ENCODE data around the gene FOXA2. TPM values are rescaled to one million over a fixed set of nuclear protein-coding genes. Genes with fewer than 3 reads are reported as not detected.
"Not testable (repeated sequence)": the region's sequence is repeated elsewhere in the genome, so short reads cannot be mapped to it uniquely, and the experiment has no call there.

FOXA2 gene
- total RNA-seq, 1 donor from 2014 or later, result 1.1 TPM

GRCh38 chr20:22567944-22568871, 16.2 kb downstream of the FOXA2 start:
- no peak for DNase-seq

GRCh38 chr20:22566876-22567658, 17.3 kb downstream of the FOXA2 start:
- no peak for DNase-seq

- DNase-seq, result no peak
Measured at GRCh38 chr20:22563062-22563965, 21.1 kb downstream of the FOXA2 start.

DNA sequence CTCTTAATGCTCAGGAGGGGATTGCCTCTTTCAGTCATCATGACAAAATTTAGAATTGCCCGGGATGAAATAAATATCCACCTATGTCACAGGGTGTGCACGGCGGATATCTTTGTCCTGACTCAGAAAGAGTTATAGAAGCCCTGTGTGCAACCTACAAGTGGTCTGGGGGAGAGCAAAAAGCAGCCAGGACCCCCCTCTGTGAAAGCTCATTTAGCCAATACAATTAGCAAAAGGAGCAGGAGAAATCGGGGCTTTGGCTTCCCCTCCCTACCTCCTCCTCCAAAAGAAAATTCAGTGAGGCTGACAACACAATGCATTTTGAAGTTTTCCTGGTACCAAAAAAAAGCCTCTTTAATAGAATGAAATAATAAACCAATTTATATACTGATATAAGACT, 21.8 kb downstream of the FOXA2 start:
- no peak for DNase-seq

- no peak for DNase-seq
Measured at GRCh38 chr20:22561965-22562577, 22.3 kb downstream of the FOXA2 start.

GRCh38 chr20:22560817-22561216, 23.6 kb downstream of the FOXA2 start:
- DNase-seq, result no peak

- no peak for DNase-seq
Measured at GRCh38 chr20:22559711-22560318, 24.6 kb downstream of the FOXA2 start.

DNA sequence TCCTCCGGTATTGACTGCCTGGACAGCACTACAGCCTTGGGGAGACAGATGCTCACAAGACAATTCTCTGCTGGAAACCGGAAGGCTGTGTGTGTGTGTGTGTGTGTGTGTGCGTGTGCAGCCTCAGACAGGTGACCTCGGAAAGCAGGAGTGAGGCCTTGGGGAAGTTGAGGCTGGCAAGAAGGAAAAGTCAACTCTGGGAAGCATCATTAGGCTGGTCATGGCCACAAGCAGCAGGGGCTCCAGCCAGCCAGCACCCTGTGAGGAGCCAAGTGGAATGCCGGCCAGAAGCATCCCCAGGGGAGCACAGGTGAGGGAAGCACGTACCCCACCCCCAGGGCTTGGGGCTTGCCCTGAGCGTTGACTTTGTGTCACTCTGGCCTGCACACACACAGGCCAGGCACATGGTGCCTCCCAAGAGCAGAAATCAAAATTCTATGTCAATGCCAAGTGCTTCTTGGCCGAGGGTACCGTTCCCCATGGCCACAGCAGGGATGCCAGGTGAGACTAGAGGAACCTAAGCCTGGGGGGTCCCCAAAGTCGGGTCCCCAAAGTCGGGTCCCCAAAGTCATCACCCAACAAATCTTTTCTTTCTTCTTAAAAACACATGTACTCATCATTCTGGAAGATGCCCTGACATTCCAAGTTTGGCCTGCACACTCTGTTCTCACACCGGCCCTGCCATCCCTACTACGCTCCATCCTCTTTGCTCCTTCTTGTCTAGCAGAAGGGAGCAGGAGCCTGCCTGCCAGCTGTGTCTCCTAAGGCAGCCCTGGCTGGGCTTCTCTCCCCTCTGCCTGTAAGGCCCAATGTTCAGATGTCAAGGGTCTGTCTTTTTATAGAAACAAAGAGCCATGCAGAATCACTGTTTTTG, 26.7 kb downstream of the FOXA2 start:
- DNase-seq, result no peak

DNA sequence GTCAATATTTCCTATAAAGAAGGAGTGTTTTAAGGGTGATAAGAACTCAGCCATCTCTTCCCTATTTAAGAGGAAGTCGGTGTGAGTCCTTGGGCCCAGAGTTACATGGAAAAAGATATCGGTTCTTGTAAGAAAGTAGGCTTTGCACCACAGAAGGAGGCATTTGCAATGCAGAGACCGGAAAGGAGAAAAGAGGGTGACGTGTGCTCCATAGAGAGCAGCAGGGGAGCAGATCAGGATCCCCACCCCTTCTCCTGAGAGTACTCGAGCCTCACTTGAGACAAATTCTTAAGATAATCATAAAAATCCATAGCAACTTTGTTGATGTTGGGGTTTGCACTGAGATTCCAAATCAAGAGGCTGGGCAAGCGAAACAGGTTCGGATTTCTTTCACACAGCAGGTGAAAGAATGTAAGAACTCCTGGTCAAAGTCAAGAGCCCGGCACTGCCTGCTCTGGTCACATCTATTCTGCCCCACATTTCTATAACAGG, 27.8 kb downstream of the FOXA2 start:
- DNase-seq, result no peak

DNA sequence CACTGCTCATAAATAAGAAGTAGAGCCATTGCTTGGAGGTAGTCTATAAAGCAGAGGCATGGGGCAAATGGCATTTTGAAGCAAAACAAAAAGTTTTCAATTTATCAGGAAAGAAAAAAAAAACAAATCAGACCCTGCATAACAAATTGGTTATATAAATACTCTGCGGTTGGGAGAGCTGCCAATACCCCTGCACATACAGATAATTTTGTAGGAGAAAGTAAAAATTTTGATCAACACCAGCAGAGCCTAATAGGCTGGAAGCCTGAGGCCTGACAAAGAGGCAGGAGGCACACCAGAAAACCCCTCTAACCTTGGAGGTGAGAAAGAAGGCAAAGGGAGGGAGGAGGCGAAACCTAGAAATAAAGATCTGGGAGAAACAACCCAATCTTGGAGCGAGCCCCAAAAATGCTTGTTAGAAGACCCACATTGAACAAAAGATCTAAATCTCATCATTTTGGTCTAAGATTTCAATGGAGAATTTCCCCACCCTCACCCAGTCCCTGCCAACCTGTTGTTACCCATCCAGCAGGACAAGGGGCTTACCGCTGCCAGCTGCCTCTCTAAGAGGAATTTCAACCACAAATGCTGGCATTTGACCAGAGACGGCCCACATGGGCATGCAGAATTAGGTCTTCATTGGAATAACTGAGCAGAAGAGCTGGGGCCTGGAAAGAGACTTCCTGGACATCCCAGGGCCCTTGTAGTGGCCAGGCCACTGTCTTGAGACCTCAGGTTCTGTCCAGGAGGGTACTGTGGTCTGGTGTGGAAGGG, 28.4 kb downstream of the FOXA2 start:
- peak; percentile 60 for DNase-seq

DNA sequence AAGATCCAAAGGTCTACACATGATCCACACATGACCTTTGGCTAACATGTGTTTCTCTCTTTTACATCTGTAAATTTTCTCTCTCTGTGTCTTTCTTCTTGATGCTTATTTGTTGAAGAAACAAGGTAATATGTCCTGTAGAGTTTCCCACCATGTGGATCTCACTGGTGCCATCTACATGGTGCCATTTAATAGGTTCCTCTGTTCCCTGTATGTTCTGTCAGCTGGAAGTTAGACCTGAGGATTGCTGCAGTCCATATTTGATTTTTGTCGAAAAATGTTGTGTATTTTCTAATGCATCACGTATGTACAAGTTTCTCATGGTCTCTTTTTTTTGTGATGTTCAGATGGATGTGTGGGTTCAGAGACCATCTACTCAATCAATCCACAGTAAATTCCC, 30.0 kb downstream of the FOXA2 start:
- no peak for DNase-seq

GRCh38 chr20:22550514-22550913, 33.9 kb downstream of the FOXA2 start:
- DNase-seq, result not testable (repeated sequence)

DNA sequence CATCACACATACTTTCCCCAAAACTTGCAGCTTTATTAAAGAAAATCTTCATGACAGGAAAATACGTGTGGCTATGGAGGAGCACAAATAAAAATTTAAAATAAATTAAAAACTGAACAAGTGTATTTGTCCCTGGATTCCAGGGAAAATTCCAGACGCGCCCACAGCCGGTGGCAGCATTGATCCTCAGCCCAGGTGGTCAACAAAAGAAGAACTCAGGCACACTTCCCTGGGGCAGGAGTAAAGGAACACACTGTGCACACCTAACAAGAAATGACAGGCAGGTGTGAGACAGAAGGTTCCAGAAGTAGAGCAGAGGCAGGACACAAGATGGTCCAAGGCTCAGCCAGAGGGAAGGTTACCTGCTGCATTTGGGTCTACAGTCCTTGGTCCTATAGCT, 36.3 kb downstream of the FOXA2 start:
- no peak for DNase-seq

- no peak for DNase-seq
Measured at GRCh38 chr20:22546344-22546743, 38.0 kb downstream of the FOXA2 start.

DNA sequence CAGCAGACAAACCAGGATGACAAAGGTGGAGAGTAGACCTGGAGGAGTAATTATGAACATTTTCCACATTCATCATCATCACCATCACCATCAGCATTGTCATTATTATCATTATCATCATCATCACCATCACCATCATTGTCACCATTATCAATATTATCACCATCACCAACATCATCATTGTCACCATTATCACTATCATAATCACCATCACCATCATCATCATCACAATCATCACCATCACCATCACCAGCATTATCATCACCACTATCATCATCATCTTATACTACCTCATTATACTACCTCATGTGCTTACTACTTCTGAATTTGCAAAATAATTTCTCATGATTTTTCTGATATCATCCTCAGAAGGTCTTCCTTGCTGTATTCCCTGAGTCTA, 39.3 kb downstream of the FOXA2 start:
- no peak for DNase-seq

DNA sequence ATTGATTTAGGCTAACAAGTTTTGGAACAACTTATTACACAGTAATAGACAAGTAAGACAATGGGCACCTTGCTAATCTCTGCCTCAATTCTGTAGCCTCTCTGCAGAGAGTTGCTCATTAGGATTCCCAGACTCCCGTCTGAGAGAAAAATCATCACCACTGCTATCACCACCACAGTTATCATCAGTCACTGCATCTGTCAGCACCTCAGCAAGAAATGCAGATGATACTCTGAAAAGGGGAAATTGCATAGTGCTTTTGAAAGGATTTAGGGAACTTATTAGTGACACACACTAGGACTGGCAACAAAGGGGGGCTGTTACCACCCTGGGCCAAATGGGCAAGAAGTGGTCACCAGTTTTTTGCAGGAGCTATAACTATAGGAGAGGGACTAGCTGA, 39.9 kb downstream of the FOXA2 start:
- no peak for DNase-seq

GRCh38 chr20:22542427-22542826, 41.9 kb downstream of the FOXA2 start:
- no peak for DNase-seq

- no peak for DNase-seq
Measured at GRCh38 chr20:22540832-22541231, 43.5 kb downstream of the FOXA2 start.
